H1 (cell line): Measurements from ENCODE around the gene SRMS. TPM values are rescaled to one million over a fixed set of nuclear protein-coding genes. Genes with fewer than 3 reads are reported as not detected.

Experiments
- CTCF ChIA-PET: fragments of 300-600 bp; sonication (Branson Sonifier 250); formaldehyde crosslinking; loops from one replicate; lab custom pipeline; 2021; ENCODE audit not compliant: partially characterized antibody; lab: Charles Lee
- POLR2A ChIA-PET: fragments of 300-600 bp; sonication (Branson Sonifier 250); formaldehyde crosslinking; loops from one replicate; lab custom pipeline; 2021; ENCODE audit warnings: inconsistent platforms; ENCODE audit not compliant: partially characterized antibody; lab: Charles Lee
- DNase-seq, 2 experiments: peaks; one replicate each; pipeline versions ENCODE4 v3.0.0 to v3.0.0-alpha.2; 2010 to 2022; ENCODE audit warnings: low spot score in 2 of 2, low read depth in 1 of 2, mixed read lengths in 1 of 2
- FAIRE-seq: peaks from 2 replicates; lab custom pipeline; 2011; peaks lifted over from hg19 to GRCh38; lab: Jason Lieb, UNC
- H2AFZ ChIP-seq: 2 replicates; pipeline ENCODE4 v1.8.1; 2012; ENCODE audit warnings: low read length, inconsistent platforms
- H2AK5ac ChIP-seq: 2 replicates; pipeline ENCODE4 v1.6.1; 2013; ENCODE audit warnings: low read depth, low read length
- H2BK120ac ChIP-seq: replicated peaks from 2 replicates; pipeline ENCODE3; 2013; ENCODE audit warnings: low read depth, low read length, inconsistent platforms
- H2BK12ac ChIP-seq: 2 replicates; pipeline ENCODE4 v1.6.1; 2013; ENCODE audit warnings: low read depth, low read length
- H2BK15ac ChIP-seq: 2 replicates; pipeline ENCODE4 v1.6.1; 2013; ENCODE audit warnings: low read length
- H2BK20ac ChIP-seq: 2 replicates; pipeline ENCODE4 v1.6.1; 2013; ENCODE audit warnings: low read length
- H2BK5ac ChIP-seq: 2 replicates; pipeline ENCODE4 v1.6.1; 2013; ENCODE audit warnings: low read depth, low read length
- H3K14ac ChIP-seq: 2 replicates; pipeline ENCODE4 v1.6.1; 2013; ENCODE audit warnings: inconsistent platforms; ENCODE audit not compliant: insufficient read length
- H3K18ac ChIP-seq: 2 replicates; pipeline ENCODE4 v1.6.1; 2013; ENCODE audit warnings: low read length; ENCODE audit errors: extremely low read depth
- H3K23ac ChIP-seq: 2 replicates; pipeline ENCODE4 v1.6.1; 2013; ENCODE audit warnings: inconsistent platforms; ENCODE audit not compliant: insufficient read length
- H3K23me2 ChIP-seq: 2 replicates; pipeline ENCODE4 v1.6.1; 2013; ENCODE audit warnings: low read depth, low read length
- H3K27ac ChIP-seq: 2 replicates; pipeline ENCODE4 v1.6.1; 2011; ENCODE audit warnings: low read depth, low read length, inconsistent platforms
- H3K27me3 ChIP-seq, 4 experiments: replicated peaks in 1 of 4; 1 replicate in 1 of 4; 2 replicates in 3 of 4; pipeline versions ENCODE4 v1.6.1 to v1.8.1; 2011 to 2013; ENCODE audit warnings: low read length in 3 of 4, mild to moderate bottlenecking in 3 of 4, inconsistent platforms in 2 of 4, mixed read lengths in 2 of 4, moderate library complexity in 1 of 4; ENCODE audit not compliant: control insufficient read depth in 3 of 4, insufficient read depth in 3 of 4; ENCODE audit errors: extremely low read depth in 1 of 4
- H3K36me3 ChIP-seq, 4 experiments: 2 replicates each; pipeline versions ENCODE4 v1.6.1 to v1.8.1; 2011 to 2013; ENCODE audit warnings: mild to moderate bottlenecking in 4 of 4, low read length in 3 of 4, moderate library complexity in 2 of 4, control low read depth in 1 of 4, inconsistent platforms in 1 of 4; ENCODE audit not compliant: insufficient read depth in 4 of 4, control insufficient read depth in 2 of 4
- H3K4ac ChIP-seq: replicated peaks from 2 replicates; pipeline ENCODE3; 2013; ENCODE audit warnings: low read length, low read depth, mixed read lengths, inconsistent platforms; ENCODE audit not compliant: insufficient read length
- H3K4me1 ChIP-seq, 4 experiments: replicated peaks in 1 of 4; 1 replicate in 1 of 4; 2 replicates in 3 of 4; pipeline versions ENCODE4 v1.6.1 to v1.8.1; 2011 to 2013; ENCODE audit warnings: low read length in 3 of 4, inconsistent platforms in 2 of 4, mixed read lengths in 1 of 4; ENCODE audit not compliant: insufficient read depth in 4 of 4, control insufficient read depth in 3 of 4
- H3K4me2 ChIP-seq, 2 experiments: 2 replicates each; pipeline versions ENCODE4 v1.6.1 to v1.8.1; 2011 to 2013; ENCODE audit warnings: low read depth in 2 of 2, low read length in 2 of 2, control low read depth in 1 of 2, inconsistent platforms in 1 of 2, mild to moderate bottlenecking in 1 of 2; ENCODE audit not compliant: insufficient read depth in 1 of 2
- H3K4me3 ChIP-seq, 4 experiments: fragments of 200-600, 300-600 bp in 1 of 4; sonication (generic), shearing (Covaris generic), sonication (Bioruptor Twin) in 1 of 4; 2 replicates each; pipeline versions ENCODE4 v1.5.1 to v1.8.1; 2011 to 2016; ENCODE audit warnings: low read length in 4 of 4, low read depth in 3 of 4, control low read depth in 2 of 4, inconsistent platforms in 2 of 4, mild to moderate bottlenecking in 2 of 4, mixed read lengths in 1 of 4, moderate library complexity in 1 of 4; ENCODE audit not compliant: insufficient read depth in 2 of 4; ENCODE audit errors: extremely low read depth in 1 of 4
- H3K56ac ChIP-seq: replicated peaks from 2 replicates; pipeline ENCODE3; 2013; ENCODE audit warnings: low read depth, mild to moderate bottlenecking, mixed read lengths, low read length, inconsistent platforms; ENCODE audit not compliant: insufficient read length
- H3K79me1 ChIP-seq: 2 replicates; pipeline ENCODE4 v1.6.1; 2013; ENCODE audit warnings: low read depth, low read length, control low read depth
- H3K79me2 ChIP-seq, 2 experiments: 2 replicates each; pipeline versions ENCODE4 v1.6.1 to v1.8.1; 2012 to 2013; ENCODE audit warnings: low read length in 2 of 2, mild to moderate bottlenecking in 2 of 2, inconsistent platforms in 1 of 2; ENCODE audit not compliant: insufficient read depth in 2 of 2, control insufficient read depth in 1 of 2
- H3K9ac ChIP-seq, 4 experiments: replicated peaks in 1 of 4; 1 replicate in 1 of 4; 2 replicates in 3 of 4; pipeline versions ENCODE4 v1.6.1 to v1.8.1; 2011 to 2013; ENCODE audit warnings: low read depth in 3 of 4, low read length in 3 of 4, control low read depth in 2 of 4, mild to moderate bottlenecking in 2 of 4, moderate library complexity in 2 of 4, inconsistent platforms in 1 of 4; ENCODE audit errors: extremely low read depth in 1 of 4
- H3K9me3 ChIP-seq, 2 experiments: 2 replicates each; pipeline versions ENCODE4 v1.6.1 to v1.8.1; 2012 to 2013; ENCODE audit warnings: mild to moderate bottlenecking in 2 of 2, moderate library complexity in 2 of 2, control low read depth in 1 of 2, inconsistent platforms in 1 of 2, low read depth in 1 of 2, low read length in 1 of 2, mixed read lengths in 1 of 2; ENCODE audit not compliant: insufficient read depth in 2 of 2
- H4K20me1 ChIP-seq, 2 experiments: replicated peaks in 1 of 2; 2 replicates each; pipeline versions ENCODE3 to v1.8.1; 2011 to 2013; ENCODE audit warnings: inconsistent platforms in 2 of 2, low read length in 2 of 2, mild to moderate bottlenecking in 1 of 2; ENCODE audit not compliant: insufficient read depth in 2 of 2, control insufficient read depth in 1 of 2
- H4K5ac ChIP-seq: 2 replicates; pipeline ENCODE4 v1.6.1; 2013; ENCODE audit warnings: low read length, low read depth, mixed read lengths, inconsistent platforms; ENCODE audit not compliant: insufficient read length
- H4K8ac ChIP-seq: 2 replicates; pipeline ENCODE4 v1.8.0; 2013; ENCODE audit warnings: mild to moderate bottlenecking, moderate library complexity, low read length, inconsistent platforms; ENCODE audit not compliant: insufficient read depth; ENCODE audit errors: extremely low read depth
- H4K91ac ChIP-seq: replicated peaks from 2 replicates; pipeline ENCODE3; 2013; ENCODE audit warnings: low read length, mixed read lengths, inconsistent platforms; ENCODE audit not compliant: insufficient read length
- JUND ChIP-seq: IDR thresholded peaks from 2 replicates; pipeline ENCODE4 v1.6.1; 2011; ENCODE audit warnings: mild to moderate bottlenecking, improper control_type of control experiment, low read length
- RFX5 ChIP-seq: IDR thresholded peaks from 2 replicates; pipeline ENCODE4 v1.6.1; 2011; ENCODE audit warnings: low read depth, low read length, improper control_type of control experiment, borderline replicate concordance
- WGBS, 2 experiments: shearing (Covaris generic) in 1 of 2; methylation state at CpG; one replicate each; pipeline versions ENCODE4 v1.1.6 to v1.1.7; 2013 to 2015; ENCODE audit warnings: low lambda C conversion rate in 2 of 2, mixed read lengths in 2 of 2, inconsistent platforms in 1 of 2, low coverage in 1 of 2, missing lambda C conversion rate in 1 of 2; ENCODE audit not compliant: insufficient replicate concordance in 2 of 2, insufficient coverage in 1 of 2, insufficient read length in 1 of 2; ENCODE audit errors: extremely low coverage in 1 of 2, missing lambda C conversion rate in 1 of 2; 5-methylcytosine and 5-hydroxymethylcytosine counted together
- polyA plus RNA-seq, 7 experiments: library from polyadenylated mRNA; depleted of rRNA in 3 of 7; stranded (reverse) in 5 of 7; unstranded in 2 of 7; fragments of >200 nt in 5 of 7; fragments of 200-250 nt in 2 of 7; gene quantifications; 1 replicate in 5 of 7; 2 replicates in 1 of 7; 4 replicates in 1 of 7; pipeline versions ENCODE4 v1.2.1 to v1.2.3, GENCODE V29; 2011 to 2013; ENCODE audit warnings: missing spikeins in 2 of 7, mixed read lengths in 2 of 7
- total RNA-seq: library from RNA; stranded (reverse); fragmentation: NEBNext Ultra II Directional; extraction: Animal tissue kit (Norgen Biotek cat#: 25700); gene quantifications from 2 replicates; pipeline ENCODE4 v1.2.1, GENCODE V29; 2021

SRMS gene
- total and polyA plus RNA-seq, 2 of the 8 experiments (the other 6 are each of a cell fraction or from before 2014, with no cell fraction given) = 0.39 to 0.76 TPM

DNA sequence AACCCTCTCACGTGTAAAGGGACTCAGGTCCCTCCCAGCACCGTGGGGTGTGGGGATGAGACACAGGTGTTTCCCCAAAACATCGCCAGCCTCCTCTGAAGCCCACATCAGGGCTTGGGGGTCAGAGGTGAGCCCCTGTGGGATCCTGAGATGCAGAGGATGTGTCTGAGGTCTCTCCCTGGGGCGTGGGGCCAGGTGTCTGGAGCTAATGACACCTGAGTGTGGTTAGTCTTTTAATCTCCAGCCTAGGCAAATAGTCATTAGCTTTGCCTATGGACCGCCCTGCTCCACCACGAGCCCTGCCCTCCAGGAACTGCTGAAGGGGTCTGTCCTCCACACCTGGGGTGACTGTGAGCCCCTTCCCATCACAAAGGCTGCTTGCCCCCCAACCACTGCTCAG is 1.7 kb downstream of the SRMS start:
- FAIRE-seq (no peak), DNase-seq (no peak)
- Histone ChIP-seq H3K4ac (no peak overlapping the region), H3K79me1 (no peaks in the 10 kb centered on the region), H2BK20ac (no peak overlapping the region), H3K4me3 (no peak overlapping the region), H2BK5ac (no peak overlapping the region), H2BK12ac (0 out of 2 replicates have a peak overlapping the region, but pooled peaks have one; percentile 39), H3K27me3 (no peaks in the 10 kb centered on the region), H3K23ac (no peak overlapping the region), H3K9me3 (no peaks in the 10 kb centered on the region), H3K56ac (no peak overlapping the region), H3K18ac (no peak overlapping the region), H4K20me1 (no peaks in the 10 kb centered on the region), H2AFZ (no peak overlapping the region), H4K91ac (no peak overlapping the region), H2BK120ac (no peak overlapping the region), H4K8ac (no peak overlapping the region), H3K4me2 (no peak overlapping the region), H2AK5ac (no peak overlapping the region), H3K79me2 (no peaks in the 10 kb centered on the region), H3K9ac (no peak overlapping the region), H3K4me1 (peaks cover 0 to 20% (median 7%) of the 10 kb centered on the region in 4 experiments; a peak in 6 of 7 replicates), H3K14ac (no peak overlapping the region), H3K23me2 (no peaks in the 10 kb centered on the region), H3K27ac (no peak overlapping the region), H2BK15ac (no peak overlapping the region), H4K5ac (no peak overlapping the region), H3K36me3 (no peaks in the 10 kb centered on the region)
- ChIA-PET CTCF (interaction anchor here (0.6 to 1.5 kb wide), 9 partner anchors 10 to 428 kb away, joined by 3 to 6 read pairs (median 4); partner anchors contain the start of gene TPD52L2), POLR2A (interaction anchor here (1.5 to 1.7 kb wide), 2 partner anchors 11 to 25 kb away, joined by 3 to 5 read pairs; no protein-coding TSS in a partner anchor)
- WGBS, 2 experiments = 85% methylated on average over 6 of the region's 6 CpGs; no CpG with 5 or more reads in 1 of the 2 experiments
- no peak for TF ChIP-seq JUND
- no peak for TF ChIP-seq RFX5
